ENCODE measurements around the gene LRRC74A.
"Not testable (repeated sequence)": the region's sequence is repeated elsewhere in the genome, so short reads cannot be mapped to it uniquely, and the experiment has no call there.

Gene LRRC74A

GRCh38 chr14:76898006-76898405 lies 71.8 kb downstream of the LRRC74A start:
- DNase-seq: not testable (repeated sequence)

GRCh38 chr14:76900682-76901081 lies 74.5 kb downstream of the LRRC74A start:
- DNase-seq: no peak

GRCh38 chr14:76901171-76902055 lies 75.2 kb downstream of the LRRC74A start:
- no peak for DNase-seq

GRCh38 chr14:76902591-76902990 lies 76.4 kb downstream of the LRRC74A start:
- no peak for DNase-seq

GRCh38 chr14:76904100-76904739 lies 78.0 kb downstream of the LRRC74A start:
- DNase-seq: no peak

GRCh38 chr14:76904740-76905569 lies 78.7 kb downstream of the LRRC74A start:
- peak; percentile 74 for DNase-seq

- no peak for DNase-seq
Measured at GRCh38 chr14:76908834-76909233, 82.6 kb downstream of the LRRC74A start.

- DNase-seq: no peak
Measured at GRCh38 chr14:76909266-76909665, 83.1 kb downstream of the LRRC74A start.

- DNase-seq: no peak
Measured at GRCh38 chr14:76910371-76910890, 84.2 kb downstream of the LRRC74A start.

GRCh38 chr14:76911473-76911872 lies 85.3 kb downstream of the LRRC74A start:
- DNase-seq: no peak

GRCh38 chr14:76914533-76915081 lies 88.4 kb downstream of the LRRC74A start:
- DNase-seq: not testable (repeated sequence)

GRCh38 chr14:76916040-76916715 lies 90.0 kb downstream of the LRRC74A start:
- DNase-seq: no peak

GRCh38 chr14:76917158-76917596 lies 91.0 kb downstream of the LRRC74A start:
- DNase-seq: peak; percentile 51

GRCh38 chr14:76917745-76918255 lies 91.6 kb downstream of the LRRC74A start:
- DNase-seq: peak; percentile 55

GRCh38 chr14:76918256-76918781 lies 92.1 kb downstream of the LRRC74A start:
- DNase-seq: peak; percentile 69

- peak; percentile 78 for DNase-seq
Measured at GRCh38 chr14:76918782-76919394, 92.7 kb downstream of the LRRC74A start.
